ENCODE data around the gene SLIT1.

SLIT1 gene

GRCh38 chr10:96992721-96993120 is 193.0 kb downstream of the SLIT1 start:
- DNase-seq, result peak; percentile 5

GRCh38 chr10:96991313-96991841 is 194.4 kb downstream of the SLIT1 start:
- no peak for DNase-seq

GRCh38 chr10:96988426-96988825 is 197.3 kb downstream of the SLIT1 start:
- DNase-seq, result no peak

GRCh38 chr10:96987842-96988175 is 197.9 kb downstream of the SLIT1 start:
- DNase-seq, result no peak

GRCh38 chr10:96987141-96987841 is 198.5 kb downstream of the SLIT1 start:
- DNase-seq, result no peak

- DNase-seq, result no peak
Observed at GRCh38 chr10:96986200-96986856, 199.4 kb downstream of the SLIT1 start.

- no peak for DNase-seq
Observed at GRCh38 chr10:96984541-96985131, 201.1 kb downstream of the SLIT1 start.

- DNase-seq, result no peak
Observed at GRCh38 chr10:96982149-96982930, 203.4 kb downstream of the SLIT1 start.

GRCh38 chr10:96978621-96979154 is 207.1 kb downstream of the SLIT1 start:
- no peak for DNase-seq

GRCh38 chr10:96975136-96975535 is 210.6 kb downstream of the SLIT1 start:
- DNase-seq, result no peak

GRCh38 chr10:96973809-96974747 is 211.7 kb downstream of the SLIT1 start:
- DNase-seq, result no peak

- no peak for DNase-seq
Observed at GRCh38 chr10:96972264-96972663, 213.5 kb downstream of the SLIT1 start.

- no peak for DNase-seq
Observed at GRCh38 chr10:96971324-96971723, 214.4 kb downstream of the SLIT1 start.

GRCh38 chr10:96968682-96969423 is 216.9 kb downstream of the SLIT1 start:
- no peak for DNase-seq

- no peak for DNase-seq
Observed at GRCh38 chr10:96967847-96968246, 217.9 kb downstream of the SLIT1 start.

- DNase-seq, result no peak
Observed at GRCh38 chr10:96964131-96964530, 221.6 kb downstream of the SLIT1 start.

- DNase-seq, result no peak
Observed at GRCh38 chr10:96960872-96961271, 224.9 kb downstream of the SLIT1 start.

- DNase-seq, result no peak
Observed at GRCh38 chr10:96959733-96960132, 226.0 kb downstream of the SLIT1 start.

- DNase-seq, result no peak
Observed at GRCh38 chr10:96958071-96958470, 227.7 kb downstream of the SLIT1 start.

GRCh38 chr10:96955794-96956193 is 230.0 kb downstream of the SLIT1 start:
- DNase-seq, result no peak

- no peak for DNase-seq
Observed at GRCh38 chr10:96951954-96952353, 233.8 kb downstream of the SLIT1 start.
